WTC11 (cell line): ENCODE results near the gene SLC25A25. TPM values are rescaled to one million over a fixed set of nuclear protein-coding genes. Genes with fewer than 3 reads are reported as not detected.
A peak's percentile ranks its signal among the peaks of the same experiment; 100 is the strongest.
"Not testable (repeated sequence)": the region's sequence is repeated elsewhere in the genome, so short reads cannot be mapped to it uniquely, and the experiment has no call there.

Source experiments
- ATAC-seq: fragments of 200-7000 bp; cut with Tn5 transposase; 2 replicates; pipeline ENCODE4 v1.10.0; 2021; ENCODE audit warnings: mild to moderate bottlenecking, moderate library complexity
- CTCF ChIA-PET: fragments of 300-600 bp; sonication (Branson Sonifier 250); formaldehyde crosslinking; loops from one replicate; lab custom pipeline; 2021; ENCODE audit warnings: antibody characterized with exemption; lab: Charles Lee
- POLR2A ChIA-PET: fragments of 350-600 bp; sonication (Branson Sonifier 250); formaldehyde crosslinking; loops from one replicate; lab custom pipeline; 2021; ENCODE audit warnings: antibody characterized with exemption; lab: Charles Lee
- DNase-seq: peaks from one replicate; pipeline ENCODE4 v3.0.0; 2021; ENCODE audit warnings: low spot score
- H3K27ac Mint-ChIP-seq: 2 replicates; pipeline ENCODE4 v1.8.0; 2021; ENCODE audit warnings: mixed read lengths
- H3K27me3 Mint-ChIP-seq: 2 replicates; pipeline ENCODE4 v1.8.0; 2021; ENCODE audit warnings: low read depth, mild to moderate bottlenecking, moderate library complexity, mixed read lengths
- H3K36me3 Mint-ChIP-seq: 2 replicates; pipeline ENCODE4 v1.8.0; 2021; ENCODE audit warnings: mixed read lengths
- H3K4me1 Mint-ChIP-seq: 2 replicates; pipeline ENCODE4 v1.8.0; 2022; ENCODE audit warnings: mixed read lengths
- H3K4me3 Mint-ChIP-seq: 2 replicates; pipeline ENCODE4 v1.8.0; 2021; ENCODE audit warnings: mild to moderate bottlenecking, moderate library complexity, mixed read lengths
- H3K9me3 Mint-ChIP-seq: 2 replicates; pipeline ENCODE4 v1.8.0; 2021; ENCODE audit warnings: mixed read lengths
- ATF6 ChIP-seq: sonication (generic); formaldehyde crosslinking; IDR thresholded peaks from 2 replicates; pipeline ENCODE4 v1.8.1; 2023; ENCODE audit warnings: mild to moderate bottlenecking, missing genetic modification reagents
- CBFB ChIP-seq: sonication (generic); formaldehyde crosslinking; IDR thresholded peaks from 2 replicates; pipeline ENCODE4 v1.8.1; 2022; ENCODE audit warnings: mild to moderate bottlenecking, low read depth, missing genetic modification reagents
- E2F5 ChIP-seq: sonication (generic); formaldehyde crosslinking; IDR thresholded peaks from 2 replicates; pipeline ENCODE4 v1.8.1; 2022; ENCODE audit warnings: mild to moderate bottlenecking, moderate library complexity, missing genetic modification reagents
- ERG ChIP-seq: fragments of 250-450 bp; sonication (Bioruptor Pico); IDR thresholded peaks from 2 replicates; pipeline ENCODE4 v1.8.0; 2021; ENCODE audit warnings: mild to moderate bottlenecking
- FOXK1 ChIP-seq: sonication (generic); formaldehyde crosslinking; IDR thresholded peaks from 2 replicates; pipeline ENCODE4 v1.8.0; 2022; ENCODE audit warnings: mild to moderate bottlenecking, moderate library complexity, missing genetic modification reagents
- FOXP1 ChIP-seq: sonication (generic); formaldehyde crosslinking; IDR thresholded peaks from 2 replicates; pipeline ENCODE4 v1.8.0; 2022; ENCODE audit warnings: missing genetic modification reagents, mild to moderate bottlenecking, moderate library complexity, borderline replicate concordance
- GRHL2 ChIP-seq: fragments of 250-450 bp; sonication (Bioruptor Pico); IDR thresholded peaks from 2 replicates; pipeline ENCODE4 v1.8.0; 2022; ENCODE audit warnings: mild to moderate bottlenecking, moderate library complexity; ENCODE audit not compliant: insufficient replicate concordance, severe bottlenecking
- GTF2I ChIP-seq: fragments of 250-450 bp; sonication (Bioruptor Pico); conservative IDR thresholded peaks from 2 replicates; pipeline ENCODE4 v1.4.0; 2021; ENCODE audit warnings: mild to moderate bottlenecking
- IRF2 ChIP-seq: sonication (generic); formaldehyde crosslinking; IDR thresholded peaks from 2 replicates; pipeline ENCODE4 v1.8.0; 2022; ENCODE audit warnings: low read depth, missing genetic modification reagents, borderline replicate concordance
- OVOL2 ChIP-seq: fragments of 250-450 bp; sonication (Bioruptor Pico); IDR thresholded peaks from 2 replicates; pipeline ENCODE4 v1.9.0; 2021; ENCODE audit warnings: mild to moderate bottlenecking, borderline replicate concordance
- PRDM15 ChIP-seq: sonication (generic); formaldehyde crosslinking; IDR thresholded peaks from 2 replicates; pipeline ENCODE4 v1.8.0; 2022; ENCODE audit warnings: missing genetic modification reagents
- SP1 ChIP-seq: sonication (generic); formaldehyde crosslinking; conservative IDR thresholded peaks from 2 replicates; pipeline ENCODE4 v1.8.1; 2022; ENCODE audit warnings: missing genetic modification reagents
- TEAD4 ChIP-seq: sonication (generic); formaldehyde crosslinking; IDR thresholded peaks from 2 replicates; pipeline ENCODE4 v1.8.0; 2022; ENCODE audit warnings: mild to moderate bottlenecking, missing genetic modification reagents
- ZNF121 ChIP-seq: sonication (generic); formaldehyde crosslinking; IDR thresholded peaks from 2 replicates; pipeline ENCODE4 v1.8.0; 2023; ENCODE audit warnings: missing genetic modification reagents
- ZNF219 ChIP-seq: sonication (generic); formaldehyde crosslinking; IDR thresholded peaks from 2 replicates; pipeline ENCODE4 v1.8.0; 2023; ENCODE audit warnings: missing genetic modification reagents, mild to moderate bottlenecking, borderline replicate concordance
- ZNF416 ChIP-seq: fragments of 250-450 bp; sonication (Bioruptor Pico); IDR thresholded peaks from 2 replicates; pipeline ENCODE4 v1.9.0; 2021; ENCODE audit warnings: mild to moderate bottlenecking, inconsistent platforms
- ZNF423 ChIP-seq: fragments of 250-450 bp; sonication (Bioruptor Pico); IDR thresholded peaks from 2 replicates; pipeline ENCODE4 v2.1.2; 2022; ENCODE audit warnings: mild to moderate bottlenecking, moderate library complexity
- total RNA-seq: library from RNA; stranded (reverse); gene quantifications from 3 replicates; pipeline ENCODE4 v1.2.3, GENCODE V29; 2021
- TF ChIP-seq, protein P1 (sequence below): sonication (generic); formaldehyde crosslinking; IDR thresholded peaks from 2 replicates; pipeline ENCODE4 v1.8.1; 2023; ENCODE audit warnings: mild to moderate bottlenecking, moderate library complexity, missing genetic modification reagents
- TF ChIP-seq, protein P2 (sequence below): fragments of 250-450 bp; sonication (Bioruptor Pico); IDR thresholded peaks from 2 replicates; pipeline ENCODE4 v1.9.0; 2021; ENCODE audit warnings: mild to moderate bottlenecking, borderline replicate concordance

The SLC25A25 gene
- total RNA-seq, 1 experiment from 2014 or later = 17.4 TPM

DNA sequence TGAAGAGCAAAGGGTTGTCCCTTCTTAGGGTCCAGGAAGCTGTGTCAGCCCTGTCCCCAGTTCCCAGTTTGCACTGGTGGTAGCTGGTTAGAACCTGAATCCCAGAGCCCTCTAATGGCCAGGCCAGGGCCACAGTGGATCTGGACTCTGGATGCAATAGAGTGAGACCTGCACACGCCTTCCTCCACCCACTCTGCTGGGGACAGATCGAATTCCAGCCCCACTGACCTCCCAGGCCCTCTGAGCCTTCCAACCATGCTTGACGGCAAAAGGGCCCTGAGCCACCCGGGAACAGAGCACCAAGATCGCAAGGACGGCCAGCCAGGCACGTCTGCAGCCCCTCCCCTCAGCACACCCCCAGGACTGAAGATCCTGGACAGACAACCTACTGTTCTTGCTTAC lies 24.6 kb upstream of the SLC25A25 start:
- TF ChIP-seq SP1 (CRISPR knock-in tag) (no peak), OVOL2 (CRISPR knock-in tag) (no peak), ZNF219 (no peak), GTF2I (CRISPR knock-in tag) (no peak), ZNF416 (CRISPR knock-in tag) (no peak), TEAD4 (CRISPR knock-in tag) (no peak), FOXK1 (CRISPR knock-in tag) (no peak), FOXP1 (no peak), ERG (CRISPR knock-in tag) (no peak), IRF2 (CRISPR knock-in tag) (no peak), PRDM15 (CRISPR knock-in tag) (no peak), ATF6 (no peak), CBFB (CRISPR knock-in tag) (no peak), GRHL2 (CRISPR knock-in tag) (no peak), ZNF121 (no peak), ZNF423 (no peak), E2F5 (CRISPR knock-in tag) (no peak)
- TF ChIP-seq, protein P1, sequence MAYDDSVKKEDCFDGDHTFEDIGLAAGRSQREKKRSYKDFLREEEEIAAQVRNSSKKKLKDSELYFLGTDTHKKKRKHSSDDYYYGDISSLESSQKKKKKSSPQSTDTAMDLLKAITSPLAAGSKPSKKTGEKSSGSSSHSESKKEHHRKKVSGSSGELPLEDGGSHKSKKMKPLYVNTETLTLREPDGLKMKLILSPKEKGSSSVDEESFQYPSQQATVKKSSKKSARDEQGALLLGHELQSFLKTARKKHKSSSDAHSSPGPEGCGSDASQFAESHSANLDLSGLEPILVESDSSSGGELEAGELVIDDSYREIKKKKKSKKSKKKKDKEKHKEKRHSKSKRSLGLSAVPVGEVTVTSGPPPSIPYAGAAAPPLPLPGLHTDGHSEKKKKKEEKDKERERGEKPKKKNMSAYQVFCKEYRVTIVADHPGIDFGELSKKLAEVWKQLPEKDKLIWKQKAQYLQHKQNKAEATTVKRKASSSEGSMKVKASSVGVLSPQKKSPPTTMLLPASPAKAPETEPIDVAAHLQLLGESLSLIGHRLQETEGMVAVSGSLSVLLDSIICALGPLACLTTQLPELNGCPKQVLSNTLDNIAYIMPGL (CRISPR knock-in tag) = no peak
- TF ChIP-seq, protein P2, sequence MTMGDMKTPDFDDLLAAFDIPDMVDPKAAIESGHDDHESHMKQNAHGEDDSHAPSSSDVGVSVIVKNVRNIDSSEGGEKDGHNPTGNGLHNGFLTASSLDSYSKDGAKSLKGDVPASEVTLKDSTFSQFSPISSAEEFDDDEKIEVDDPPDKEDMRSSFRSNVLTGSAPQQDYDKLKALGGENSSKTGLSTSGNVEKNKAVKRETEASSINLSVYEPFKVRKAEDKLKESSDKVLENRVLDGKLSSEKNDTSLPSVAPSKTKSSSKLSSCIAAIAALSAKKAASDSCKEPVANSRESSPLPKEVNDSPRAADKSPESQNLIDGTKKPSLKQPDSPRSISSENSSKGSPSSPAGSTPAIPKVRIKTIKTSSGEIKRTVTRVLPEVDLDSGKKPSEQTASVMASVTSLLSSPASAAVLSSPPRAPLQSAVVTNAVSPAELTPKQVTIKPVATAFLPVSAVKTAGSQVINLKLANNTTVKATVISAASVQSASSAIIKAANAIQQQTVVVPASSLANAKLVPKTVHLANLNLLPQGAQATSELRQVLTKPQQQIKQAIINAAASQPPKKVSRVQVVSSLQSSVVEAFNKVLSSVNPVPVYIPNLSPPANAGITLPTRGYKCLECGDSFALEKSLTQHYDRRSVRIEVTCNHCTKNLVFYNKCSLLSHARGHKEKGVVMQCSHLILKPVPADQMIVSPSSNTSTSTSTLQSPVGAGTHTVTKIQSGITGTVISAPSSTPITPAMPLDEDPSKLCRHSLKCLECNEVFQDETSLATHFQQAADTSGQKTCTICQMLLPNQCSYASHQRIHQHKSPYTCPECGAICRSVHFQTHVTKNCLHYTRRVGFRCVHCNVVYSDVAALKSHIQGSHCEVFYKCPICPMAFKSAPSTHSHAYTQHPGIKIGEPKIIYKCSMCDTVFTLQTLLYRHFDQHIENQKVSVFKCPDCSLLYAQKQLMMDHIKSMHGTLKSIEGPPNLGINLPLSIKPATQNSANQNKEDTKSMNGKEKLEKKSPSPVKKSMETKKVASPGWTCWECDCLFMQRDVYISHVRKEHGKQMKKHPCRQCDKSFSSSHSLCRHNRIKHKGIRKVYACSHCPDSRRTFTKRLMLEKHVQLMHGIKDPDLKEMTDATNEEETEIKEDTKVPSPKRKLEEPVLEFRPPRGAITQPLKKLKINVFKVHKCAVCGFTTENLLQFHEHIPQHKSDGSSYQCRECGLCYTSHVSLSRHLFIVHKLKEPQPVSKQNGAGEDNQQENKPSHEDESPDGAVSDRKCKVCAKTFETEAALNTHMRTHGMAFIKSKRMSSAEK (CRISPR knock-in tag) = no peak
- H3K36me3 Mint-ChIP-seq = no peaks in the 10 kb centered on the region
- ChIA-PET POLR2A (interaction anchor here (1.9 kb wide), 1 partner anchor 24 kb away, joined by 5 read pairs; the partner anchor contains the start of genes NAIF1 and SLC25A25), CTCF (interaction anchor here (0.6 to 5.4 kb wide), 5 partner anchors 9 to 100 kb away, joined by 3 to 27 read pairs (median 13); no protein-coding TSS in a partner anchor)
- ATAC-seq (peak; percentile 34), DNase-seq (no peak)
- H3K9me3 Mint-ChIP-seq = no peaks in the 10 kb centered on the region
- no peak overlapping the region for H3K4me3 Mint-ChIP-seq
- H3K4me1 Mint-ChIP-seq = peaks cover 6% of the 10 kb centered on the region
- H3K27me3 Mint-ChIP-seq = peaks cover 2% of the 10 kb centered on the region; the same call in 1 of the 2 replicates
- H3K27ac Mint-ChIP-seq = no peak overlapping the region

DNA sequence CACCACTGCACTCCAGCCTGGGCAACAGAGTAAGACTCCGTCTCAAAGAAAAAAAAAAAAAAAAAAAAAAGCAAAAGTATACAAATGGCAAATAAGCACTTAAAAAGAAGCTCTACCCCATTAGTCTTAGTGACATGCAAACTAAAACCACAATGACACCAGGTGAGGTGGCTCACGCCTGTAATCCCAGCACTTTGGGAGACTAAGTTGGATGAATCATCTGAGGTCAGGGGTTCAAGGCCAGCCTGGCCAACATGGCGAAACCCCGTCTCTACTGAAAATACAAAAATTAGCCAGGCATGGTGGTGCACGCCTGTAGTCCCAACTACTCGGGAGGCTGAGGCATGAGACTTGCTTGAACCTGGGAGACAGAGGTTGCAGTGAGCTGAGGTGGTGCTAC lies 22.6 kb upstream of the SLC25A25 start:
- H3K4me1 Mint-ChIP-seq, ATAC-seq, H3K27ac Mint-ChIP-seq, H3K9me3 Mint-ChIP-seq, H3K4me3 Mint-ChIP-seq, DNase-seq, H3K36me3 Mint-ChIP-seq, H3K27me3 Mint-ChIP-seq: not testable (repeated sequence)
- ChIA-PET CTCF (interaction anchor here (0.7 to 5.4 kb wide), 5 partner anchors 11 to 103 kb away, joined by 3 to 27 read pairs (median 6); no protein-coding TSS in a partner anchor), POLR2A (interaction anchor here (0.6 kb wide), 1 partner anchor 384 kb away, joined by 5 read pairs; no protein-coding TSS in a partner anchor)
